Cardiac muscle cell (in vitro differentiated cells and primary cell): ENCODE data around the gene QSOX2. TPM values are rescaled to one million over a fixed set of nuclear protein-coding genes. Genes with fewer than 3 reads are reported as not detected.

Experiments used
- DNase-seq, 2 donors: peaks; one replicate each; pipeline versions ENCODE4 v3.0.0 to v3.0.0-alpha.2; 2010 to 2017; ENCODE audit warnings: low read depth in 1 of 2, low spot score in 1 of 2
- H3K27ac ChIP-seq: fragments of 200-600 bp; sonication (generic); 2 replicates; pipeline ENCODE4 v1.5.1; 2016
- H3K27me3 ChIP-seq: fragments of 200-600 bp; sonication (generic); 2 replicates; pipeline ENCODE4 v1.6.0; 2016; ENCODE audit warnings: control low read depth
- H3K36me3 ChIP-seq: fragments of 200-600 bp; sonication (generic); 2 replicates; pipeline ENCODE4 v1.5.1; 2016; ENCODE audit warnings: control low read depth
- H3K4me1 ChIP-seq: fragments of 200-600 bp; sonication (generic); 2 replicates; pipeline ENCODE4 v1.8.1; 2017; ENCODE audit warnings: low read depth, mild to moderate bottlenecking, mixed run types
- H3K4me3 ChIP-seq: fragments of 200-600 bp; sonication (generic); 2 replicates; pipeline ENCODE4 v1.5.1; 2016; ENCODE audit warnings: mild to moderate bottlenecking
- H3K9me3 ChIP-seq: fragments of 200-600 bp; sonication (generic); 2 replicates; pipeline ENCODE4 v1.5.1; 2017; ENCODE audit warnings: low read depth, mild to moderate bottlenecking, control low read depth
- polyA plus RNA-seq: library from polyadenylated mRNA; unstranded; fragments of >200 nt; fragmentation: Nextera tagmentation; extraction: Ambion mirVana; gene quantifications from 2 replicates; pipeline ENCODE4 v1.2.1, GENCODE V29; 2016
- total RNA-seq: library from RNA; depleted of rRNA; stranded (reverse); fragments of >200 nt; gene quantifications from 2 replicates; pipeline ENCODE4 v1.2.3, GENCODE V29; 2016
- TF ChIP-seq, protein P1 (sequence below): IDR thresholded peaks from 2 replicates; pipeline ENCODE4 v1.5.1; 2012; ENCODE audit warnings: low read depth, mild to moderate bottlenecking, low read length

Gene QSOX2
- total and polyA plus RNA-seq, 2 experiments from 2014 or later = 1.7 to 10.5 TPM

GRCh38 chr9:136201609-136202453, 43.8 kb downstream of the QSOX2 start:
- TF ChIP-seq, protein P1, sequence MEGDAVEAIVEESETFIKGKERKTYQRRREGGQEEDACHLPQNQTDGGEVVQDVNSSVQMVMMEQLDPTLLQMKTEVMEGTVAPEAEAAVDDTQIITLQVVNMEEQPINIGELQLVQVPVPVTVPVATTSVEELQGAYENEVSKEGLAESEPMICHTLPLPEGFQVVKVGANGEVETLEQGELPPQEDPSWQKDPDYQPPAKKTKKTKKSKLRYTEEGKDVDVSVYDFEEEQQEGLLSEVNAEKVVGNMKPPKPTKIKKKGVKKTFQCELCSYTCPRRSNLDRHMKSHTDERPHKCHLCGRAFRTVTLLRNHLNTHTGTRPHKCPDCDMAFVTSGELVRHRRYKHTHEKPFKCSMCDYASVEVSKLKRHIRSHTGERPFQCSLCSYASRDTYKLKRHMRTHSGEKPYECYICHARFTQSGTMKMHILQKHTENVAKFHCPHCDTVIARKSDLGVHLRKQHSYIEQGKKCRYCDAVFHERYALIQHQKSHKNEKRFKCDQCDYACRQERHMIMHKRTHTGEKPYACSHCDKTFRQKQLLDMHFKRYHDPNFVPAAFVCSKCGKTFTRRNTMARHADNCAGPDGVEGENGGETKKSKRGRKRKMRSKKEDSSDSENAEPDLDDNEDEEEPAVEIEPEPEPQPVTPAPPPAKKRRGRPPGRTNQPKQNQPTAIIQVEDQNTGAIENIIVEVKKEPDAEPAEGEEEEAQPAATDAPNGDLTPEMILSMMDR = no peak
- Histone ChIP-seq H3K9me3 (no peaks in the 10 kb centered on the region), H3K27ac (no peak overlapping the region), H3K36me3 (no peaks in the 10 kb centered on the region), H3K27me3 (peaks cover 99% of the 10 kb centered on the region), H3K4me3 (no peak overlapping the region), H3K4me1 (peaks cover 5% of the 10 kb centered on the region)
- peak; percentile 16 to 84 for DNase-seq

- peaks cover 100% of the 10 kb centered on the region for H3K27me3 ChIP-seq
- no peak overlapping the region for H3K4me3 ChIP-seq
- DNase-seq = no peak
- H3K9me3 ChIP-seq = no peaks in the 10 kb centered on the region
- H3K4me1 ChIP-seq = peaks cover 5% of the 10 kb centered on the region
- H3K27ac ChIP-seq = no peak overlapping the region
- TF ChIP-seq, protein P1 = no peak
- no peaks in the 10 kb centered on the region for H3K36me3 ChIP-seq
Observed at GRCh38 chr9:136201174-136201573, 44.4 kb downstream of the QSOX2 start.

DNA sequence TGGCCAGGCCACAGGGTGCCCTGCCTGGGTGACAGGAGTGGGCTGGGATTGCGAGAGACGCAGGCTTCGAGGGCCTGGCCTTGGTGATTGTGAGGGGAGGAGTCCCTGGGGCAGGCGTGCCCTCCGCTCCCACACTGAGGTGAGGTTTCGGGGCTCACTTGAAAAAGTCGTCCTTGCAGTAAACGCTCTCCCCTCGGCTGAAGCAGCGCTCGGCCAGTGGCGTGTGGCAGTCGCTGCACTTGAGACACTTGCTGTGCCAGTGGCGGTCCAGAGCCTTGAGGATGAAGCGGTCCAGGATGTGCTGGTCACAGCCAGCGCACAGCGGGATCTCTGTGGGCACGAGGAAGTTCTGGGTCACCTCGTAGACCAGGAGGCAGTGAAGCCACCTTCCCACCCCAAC, 45.2 kb downstream of the QSOX2 start:
- peaks cover 100% of the 10 kb centered on the region for H3K27me3 ChIP-seq
- TF ChIP-seq, protein P1 = no peak
- H3K4me3 ChIP-seq = no peak overlapping the region
- no peaks in the 10 kb centered on the region for H3K36me3 ChIP-seq
- no peak overlapping the region for H3K27ac ChIP-seq
- no peak for DNase-seq
- no peaks in the 10 kb centered on the region for H3K9me3 ChIP-seq
- peaks cover 5% of the 10 kb centered on the region for H3K4me1 ChIP-seq

DNA sequence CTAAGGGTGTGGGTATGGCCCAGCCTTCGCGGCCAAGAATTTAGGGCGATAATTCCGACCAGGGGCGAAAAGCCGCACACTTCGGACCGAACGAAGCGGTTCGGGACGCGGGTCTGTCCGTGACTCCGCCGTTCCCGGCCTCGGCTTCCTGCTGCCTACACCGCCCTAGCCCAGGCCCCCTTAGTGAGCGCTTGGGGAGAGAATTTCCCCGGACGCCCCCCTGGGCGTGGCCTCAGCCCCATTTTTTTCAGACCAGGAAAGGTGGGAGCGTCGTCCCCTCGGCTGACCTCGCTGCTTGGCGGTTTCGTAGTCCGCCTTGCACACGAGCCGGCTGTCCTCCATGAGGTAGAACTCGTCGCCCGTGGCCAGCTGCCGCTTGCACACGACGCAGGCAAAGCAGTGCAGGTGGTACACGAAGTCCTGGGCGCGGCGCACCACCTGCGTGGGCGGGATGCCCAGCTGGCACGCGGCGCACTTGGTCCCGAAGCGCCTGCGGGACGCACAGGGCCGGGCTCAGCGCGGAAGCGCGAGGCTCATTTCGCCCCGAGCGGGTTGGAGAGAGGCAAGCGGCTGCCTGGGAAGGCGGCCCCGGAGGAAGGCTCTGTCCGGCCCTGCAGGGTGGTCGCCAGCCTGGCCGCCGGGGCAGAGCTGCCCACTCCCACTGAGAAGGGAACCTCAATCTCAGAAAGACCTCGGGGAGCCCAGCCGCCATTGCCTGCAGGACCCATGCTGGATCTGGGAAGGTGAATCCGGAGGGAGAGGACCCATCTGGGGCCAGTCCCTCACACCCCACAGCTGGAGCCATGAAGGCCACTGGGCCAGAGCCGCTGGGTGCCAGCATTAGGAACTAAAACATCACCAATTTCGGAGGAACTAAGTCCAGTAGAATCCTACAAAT, 46.0 kb downstream of the QSOX2 start:
- Histone ChIP-seq H3K36me3 (no peaks in the 10 kb centered on the region), H3K4me1 (peaks cover 5% of the 10 kb centered on the region), H3K27me3 (peaks cover 100% of the 10 kb centered on the region), H3K27ac (no peak overlapping the region), H3K4me3 (no peak overlapping the region), H3K9me3 (no peaks in the 10 kb centered on the region)
- TF ChIP-seq, protein P1 = no peak
- no peak for DNase-seq

DNA sequence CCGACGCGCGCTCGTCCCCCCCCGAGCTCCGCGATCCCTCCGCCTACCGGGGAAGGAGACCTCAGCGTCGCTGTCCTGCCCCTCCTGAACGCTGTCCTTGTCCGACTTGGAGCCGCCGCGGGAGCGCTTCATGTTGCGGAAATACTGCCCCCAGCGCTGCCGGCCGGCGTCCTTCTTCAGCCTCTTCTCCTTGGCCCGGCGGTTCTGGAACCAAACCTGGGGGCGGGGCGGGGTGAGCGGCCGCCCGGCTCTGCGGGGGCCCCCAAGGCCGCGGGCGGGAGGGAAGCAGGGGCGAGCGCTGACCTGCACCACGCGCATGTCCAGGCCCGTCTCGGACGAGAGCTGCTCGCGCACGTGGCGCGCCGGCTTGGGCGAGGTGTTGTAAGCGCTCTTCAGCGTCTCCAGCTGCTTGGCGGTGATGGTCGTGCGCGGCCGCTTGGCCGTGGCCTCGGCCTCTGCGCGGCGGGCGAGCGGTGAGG, 47.0 kb downstream of the QSOX2 start:
- Histone ChIP-seq H3K4me1 (peaks cover 5% of the 10 kb centered on the region), H3K27ac (no peak overlapping the region), H3K27me3 (peaks cover 100% of the 10 kb centered on the region), H3K9me3 (no peaks in the 10 kb centered on the region), H3K4me3 (no peak overlapping the region), H3K36me3 (no peaks in the 10 kb centered on the region)
- peak; percentile 34 to 40 for DNase-seq
- TF ChIP-seq, protein P1 = no peak
